HG03439 (cell line): ENCODE results near the gene MUC20.
"Not testable (repeated sequence)": the region's sequence is repeated elsewhere in the genome, so short reads cannot be mapped to it uniquely, and the experiment has no call there.

Experiments used
- ATAC-seq: cut with Tn5 transposase; IDR thresholded peaks from one replicate; pipeline ENCODE4 v1.9.1; 2021; ENCODE audit warnings: mild to moderate bottlenecking, moderate library complexity; ENCODE audit not compliant: unreplicated experiment

The MUC20 gene

GRCh38 chr3:195769551-195769950 lies 48.8 kb downstream of the MUC20 start:
- ATAC-seq: no peak

- no peak for ATAC-seq
Measured at GRCh38 chr3:195770081-195770840, 49.5 kb downstream of the MUC20 start.

GRCh38 chr3:195770841-195771645 lies 50.3 kb downstream of the MUC20 start:
- ATAC-seq: not testable (repeated sequence)

- ATAC-seq: no peak
Measured at GRCh38 chr3:195771646-195772300, 51.0 kb downstream of the MUC20 start.

GRCh38 chr3:195773956-195774537 lies 53.3 kb downstream of the MUC20 start:
- ATAC-seq: no peak

- no peak for ATAC-seq
Measured at GRCh38 chr3:195774917-195775316, 54.1 kb downstream of the MUC20 start.

GRCh38 chr3:195777975-195778374 lies 57.2 kb downstream of the MUC20 start:
- ATAC-seq: no peak

GRCh38 chr3:195781236-195781635 lies 60.5 kb downstream of the MUC20 start:
- not testable (repeated sequence) for ATAC-seq
